DMS114 treated with DMSO at 0.1 percent for 48 hours (cell line): ENCODE results near the gene GEMIN8.
A peak's percentile ranks its signal among the peaks of the same experiment; 100 is the strongest.

Source experiments
- DNase-seq: peaks from one replicate; lab custom pipeline; 2025; ENCODE audit not compliant: unreplicated experiment; lab: John Stamatoyannopoulos, UW

The GEMIN8 gene, protein sequence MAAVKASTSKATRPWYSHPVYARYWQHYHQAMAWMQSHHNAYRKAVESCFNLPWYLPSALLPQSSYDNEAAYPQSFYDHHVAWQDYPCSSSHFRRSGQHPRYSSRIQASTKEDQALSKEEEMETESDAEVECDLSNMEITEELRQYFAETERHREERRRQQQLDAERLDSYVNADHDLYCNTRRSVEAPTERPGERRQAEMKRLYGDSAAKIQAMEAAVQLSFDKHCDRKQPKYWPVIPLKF

DNA sequence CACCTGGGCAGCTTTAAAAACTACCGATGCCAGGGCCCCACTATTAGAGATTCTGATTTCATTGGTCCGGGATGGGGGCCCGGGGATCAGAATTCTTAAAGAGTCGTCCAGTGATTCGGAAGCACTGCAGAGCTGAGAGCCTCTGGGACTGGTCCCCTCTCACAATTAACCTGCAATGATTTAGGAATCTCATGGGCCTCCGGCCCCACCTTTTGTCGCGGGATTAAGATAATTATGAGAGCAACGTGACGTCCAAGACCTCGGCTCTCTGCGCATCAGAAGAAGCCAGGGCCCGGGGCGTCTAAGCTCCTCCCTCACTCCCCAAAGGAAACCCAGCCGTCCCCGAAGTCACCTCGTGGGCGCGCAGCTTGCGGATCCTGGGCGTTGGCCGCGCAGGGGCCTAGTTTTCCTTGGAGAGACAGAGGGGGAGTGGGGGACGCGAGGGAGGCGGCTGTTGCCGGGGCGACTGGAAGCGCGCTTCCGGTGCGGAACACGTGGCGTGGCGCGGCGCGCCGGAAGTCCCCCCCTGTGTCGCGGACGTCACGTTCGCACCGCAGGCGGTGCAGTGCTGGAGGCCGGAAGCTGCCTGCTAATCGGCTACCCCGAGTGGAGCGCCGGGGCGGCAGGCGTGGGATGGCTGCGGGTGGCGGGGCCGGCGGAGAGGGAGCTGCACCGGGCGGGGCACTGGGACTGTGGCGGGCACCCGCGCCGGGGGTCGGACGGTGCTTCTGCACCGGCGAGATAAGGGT, at the start of gene GEMIN8:
Gene GEMIN8, minus strand, starts transcription at position 468 of the 749 bp plus-strand sequence. CDS start 8,414 bp downstream, outside the sequence.
- peak; percentile 50 for DNase-seq

DNA sequence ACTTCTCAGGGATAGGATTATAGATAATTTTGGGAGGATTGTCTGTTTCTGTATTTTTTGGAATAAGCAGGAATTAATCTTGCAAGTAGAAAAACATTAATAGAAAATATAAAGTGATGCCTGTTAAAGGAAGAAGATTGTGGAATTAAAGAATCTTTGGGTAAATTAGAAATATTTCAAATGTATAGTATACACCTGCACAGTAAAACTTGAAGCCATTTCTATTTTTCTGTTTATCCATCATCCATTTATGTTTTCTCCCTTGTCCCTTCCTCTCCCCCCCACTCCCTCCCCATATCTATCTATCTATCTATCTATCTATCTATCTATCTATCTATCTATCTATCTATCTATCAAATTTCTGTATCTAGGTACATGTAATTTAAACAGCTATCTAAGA, 46.9 kb upstream of the GEMIN8 start:
- no peak for DNase-seq

DNA sequence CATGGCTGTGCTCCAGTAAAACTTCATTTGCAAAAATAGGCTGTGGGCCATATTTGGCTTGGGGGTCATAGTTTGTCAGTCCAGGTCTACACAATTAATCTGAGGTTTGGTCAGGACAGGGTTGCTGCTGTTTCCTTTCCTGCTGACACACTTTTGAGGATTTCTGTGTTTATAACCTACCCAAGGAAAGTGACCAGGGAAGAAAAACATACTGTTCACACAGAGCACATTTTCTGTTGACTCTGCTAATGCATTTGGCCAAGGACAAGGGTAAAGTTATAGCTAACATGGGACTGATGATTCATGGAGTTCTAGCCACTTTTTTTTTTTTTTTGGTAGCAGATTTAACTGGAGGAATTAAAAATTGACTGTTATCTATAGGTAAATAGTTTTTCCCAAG, 43.9 kb upstream of the GEMIN8 start:
- no peak for DNase-seq

DNA sequence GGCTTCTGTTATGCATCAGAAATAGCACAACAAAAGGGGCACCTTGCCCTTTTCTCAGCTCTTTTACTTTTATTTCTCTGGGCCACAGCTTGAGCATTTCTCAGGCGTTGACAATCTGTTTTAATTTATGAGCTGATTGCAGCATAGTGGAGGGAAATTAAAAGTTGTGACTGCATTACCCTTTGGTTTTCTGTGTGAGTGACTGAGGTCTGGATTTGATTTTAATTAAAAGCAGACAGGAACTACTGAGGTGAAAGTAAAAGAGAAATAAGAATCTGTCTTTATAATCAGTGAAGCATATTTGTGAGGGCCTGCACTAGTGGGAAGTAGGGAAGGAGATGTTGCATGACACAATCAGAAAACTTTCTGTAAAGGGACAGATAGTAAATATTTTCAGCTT, 43.4 kb upstream of the GEMIN8 start:
- DNase-seq: no peak

DNA sequence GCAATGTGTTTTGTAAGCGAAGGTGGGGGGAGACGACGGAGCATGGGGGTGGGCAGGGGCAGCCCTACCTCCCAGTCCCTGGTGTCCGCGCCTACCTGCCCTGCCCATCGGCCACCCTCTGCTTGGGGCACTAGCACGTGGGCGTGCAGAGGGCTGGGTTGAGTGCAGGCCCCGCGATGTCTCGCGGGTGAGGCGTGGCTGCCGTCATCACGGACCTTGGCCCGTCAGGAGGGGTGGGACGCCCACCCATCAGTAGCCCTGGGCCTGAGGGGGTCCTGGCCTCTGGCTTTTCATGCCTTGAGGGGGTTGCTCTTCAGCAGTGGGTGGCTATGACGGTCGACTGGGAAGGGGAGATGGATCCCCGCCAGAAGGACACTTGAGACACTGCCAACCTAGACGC, 36.1 kb upstream of the GEMIN8 start:
- DNase-seq: no peak

DNA sequence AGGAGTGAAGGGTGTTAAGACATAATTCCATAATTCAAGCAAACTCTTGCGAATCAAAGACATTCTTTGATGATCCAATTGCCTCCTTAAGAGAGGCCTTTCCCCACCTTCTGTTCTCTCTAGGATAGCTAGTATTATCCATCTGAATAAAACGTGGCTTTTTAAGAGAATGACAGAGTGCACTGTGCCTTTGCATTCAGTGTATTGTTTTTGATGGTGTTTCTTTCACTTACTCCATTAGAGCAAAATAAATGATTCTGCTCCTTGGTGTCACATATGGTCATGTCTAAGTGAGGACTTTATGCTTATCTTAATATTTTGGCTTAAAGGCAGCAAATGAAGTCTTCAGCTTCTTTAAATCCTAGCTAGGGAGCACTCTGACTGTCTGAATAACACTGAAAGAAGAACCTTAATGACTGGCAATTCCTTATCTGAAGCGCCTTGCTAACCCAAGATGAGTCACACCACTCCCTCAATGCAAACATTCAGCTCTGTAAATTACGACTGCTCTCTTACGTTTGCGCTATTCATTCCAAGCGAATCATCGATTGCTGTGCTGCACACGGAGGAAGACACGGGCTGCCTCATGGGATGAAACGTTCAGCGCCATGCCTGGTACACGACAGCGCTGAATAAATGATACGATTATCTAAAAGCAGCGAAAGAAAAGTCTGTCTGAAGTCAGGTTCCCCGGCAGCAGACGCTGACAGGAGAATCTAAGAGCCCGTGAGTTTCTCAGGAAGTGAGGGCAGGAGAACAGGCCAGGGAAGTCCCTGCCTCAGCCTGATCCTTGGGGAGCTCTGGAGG, 35.1 kb upstream of the GEMIN8 start:
- no peak for DNase-seq

DNA sequence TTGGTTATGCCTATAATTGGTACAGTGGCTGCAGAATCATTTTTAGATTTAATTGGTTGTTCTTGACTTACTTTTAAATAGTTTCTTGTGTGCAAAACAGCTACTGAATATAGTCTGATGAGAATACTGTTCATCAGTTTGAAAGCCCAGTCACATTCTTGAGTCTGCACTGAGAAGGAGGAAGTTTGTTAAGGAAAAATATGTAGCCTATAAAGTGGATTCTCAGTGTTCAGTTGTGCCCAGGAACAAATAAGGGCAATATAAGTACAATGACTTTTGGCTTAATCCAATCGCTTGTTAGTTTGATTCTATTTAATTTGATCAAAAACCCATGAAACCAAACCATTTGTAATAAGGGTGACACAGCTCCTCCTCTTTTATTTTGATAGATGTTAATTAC, 32.8 kb upstream of the GEMIN8 start:
- DNase-seq: no peak

DNA sequence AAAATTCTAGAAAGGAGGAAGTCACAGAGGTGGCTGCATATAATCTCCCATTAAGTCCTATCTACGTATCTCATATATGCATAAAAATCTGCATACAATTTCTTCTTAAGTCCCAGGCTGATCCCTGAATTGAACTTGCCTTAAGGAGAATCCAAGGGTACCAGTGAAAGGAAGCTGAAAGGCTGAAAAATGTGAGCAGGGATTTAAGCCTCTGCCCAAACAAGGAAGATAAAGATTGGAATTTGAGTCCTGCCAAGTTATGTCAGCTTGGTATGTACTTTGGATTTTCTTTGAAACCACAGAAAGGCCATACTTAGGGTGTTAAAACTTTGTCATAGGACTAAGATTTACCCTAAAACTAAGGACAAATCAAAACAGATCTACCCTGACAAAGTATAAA, 26.5 kb upstream of the GEMIN8 start:
- no peak for DNase-seq

DNA sequence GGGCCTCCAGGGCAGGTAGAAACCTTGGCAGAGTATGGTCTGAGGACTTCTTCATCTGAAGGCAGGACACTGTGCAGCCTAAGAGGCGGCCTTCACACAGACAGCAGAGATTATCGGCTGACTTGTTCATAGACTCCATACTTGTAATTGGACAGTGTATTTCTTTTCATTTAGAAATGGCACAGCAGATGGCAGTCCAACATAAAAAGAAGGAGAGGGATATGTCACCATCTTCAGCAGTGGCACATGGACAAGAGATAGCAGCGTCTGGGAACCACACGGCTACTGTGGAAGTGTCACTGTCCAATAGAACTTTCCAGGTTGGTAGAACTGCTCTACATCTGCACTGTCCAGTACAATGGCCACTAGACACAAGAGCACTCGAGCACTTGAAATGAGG, 21.7 kb upstream of the GEMIN8 start:
- peak; percentile 20 for DNase-seq

DNA sequence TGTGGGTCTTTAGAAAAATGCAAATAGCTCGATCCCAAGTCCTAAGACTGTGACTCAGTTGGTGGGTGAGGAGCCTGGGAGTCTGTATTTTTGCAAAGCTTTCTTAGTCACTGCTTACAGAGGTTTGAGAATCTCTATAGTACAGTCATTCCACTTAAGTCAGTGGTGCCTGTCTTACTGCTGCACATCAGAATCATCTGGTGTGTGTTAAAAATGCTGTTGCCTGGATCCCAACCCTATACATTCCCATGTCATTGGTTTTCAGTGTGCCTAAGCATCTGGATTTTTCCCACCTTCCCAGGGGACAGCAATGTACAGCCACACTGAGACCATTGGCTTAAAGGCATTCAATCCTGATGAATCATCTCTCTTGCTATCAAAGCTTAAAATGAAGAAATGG, 21.0 kb upstream of the GEMIN8 start:
- no peak for DNase-seq

DNA sequence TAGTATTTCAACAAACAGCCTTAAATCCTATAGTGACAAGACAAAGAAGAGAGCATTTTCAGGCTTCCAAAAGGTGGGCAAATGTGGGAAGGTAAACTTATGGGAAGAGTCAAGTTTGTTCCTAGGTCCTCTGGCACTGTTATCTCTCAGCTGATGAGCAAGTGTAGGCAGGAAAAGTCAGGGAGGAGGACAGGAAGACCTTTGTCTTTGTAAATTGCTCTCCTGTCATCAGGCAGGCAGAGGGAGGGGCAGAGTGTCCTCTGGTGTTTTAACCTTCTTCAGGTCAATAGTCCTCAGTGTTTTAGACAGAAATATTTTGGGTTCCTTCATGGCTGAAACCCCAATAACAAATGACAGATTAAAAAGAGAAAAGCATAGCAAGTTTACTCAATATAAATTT, 13.5 kb upstream of the GEMIN8 start:
- no peak for DNase-seq

DNA sequence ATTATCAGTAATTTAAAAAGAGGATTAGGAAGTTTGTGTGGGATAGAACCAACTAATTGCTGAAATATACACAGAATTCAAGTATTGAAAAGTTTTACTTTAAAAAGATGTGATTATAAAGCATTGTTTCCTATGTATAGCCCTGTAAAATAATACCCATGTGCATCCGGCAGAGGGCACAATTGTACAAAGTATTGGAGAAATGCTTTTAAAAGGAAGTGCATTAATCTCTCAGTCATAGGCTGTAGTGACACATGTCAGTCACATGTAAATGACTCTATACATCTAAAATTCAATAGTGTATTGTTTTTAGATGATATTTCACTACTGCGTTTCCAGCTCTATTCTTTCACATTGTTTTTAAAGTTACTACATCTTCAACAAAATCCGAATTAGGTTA, 9.7 kb upstream of the GEMIN8 start:
- DNase-seq: peak; percentile 25

DNA sequence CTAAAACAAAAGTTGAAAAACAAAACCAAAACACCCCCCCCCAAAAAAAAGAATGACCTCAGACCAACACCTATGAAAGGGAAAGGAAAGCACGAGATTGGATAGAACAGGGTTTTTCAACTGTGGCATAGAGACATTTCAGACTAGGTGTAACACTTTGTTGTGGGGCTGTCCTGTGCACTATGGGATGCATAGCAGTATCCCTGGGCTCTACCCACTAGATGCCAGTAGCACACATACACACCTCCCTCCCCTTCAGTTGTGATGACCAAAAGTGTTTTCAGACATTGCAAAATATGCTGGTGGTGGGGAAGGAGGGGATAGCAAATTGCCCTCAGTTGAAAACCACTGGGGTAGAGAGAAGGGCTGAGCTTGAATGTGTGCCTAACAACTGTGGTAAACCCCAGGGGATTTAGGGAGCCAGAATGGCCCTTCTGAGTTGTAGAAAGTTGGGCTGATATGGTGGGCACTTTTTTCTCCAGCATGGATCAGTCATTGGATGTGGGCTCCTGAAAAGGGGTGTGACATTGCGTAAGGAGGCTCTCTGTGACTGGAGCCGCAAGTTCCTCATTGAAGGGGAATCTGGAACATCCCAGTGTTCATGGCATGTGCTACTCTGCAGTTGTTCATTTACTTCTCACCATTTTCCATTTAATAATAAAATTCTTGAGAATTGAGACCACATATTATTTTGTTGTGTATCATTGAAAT, 8.8 kb upstream of the GEMIN8 start:
- DNase-seq: no peak

DNA sequence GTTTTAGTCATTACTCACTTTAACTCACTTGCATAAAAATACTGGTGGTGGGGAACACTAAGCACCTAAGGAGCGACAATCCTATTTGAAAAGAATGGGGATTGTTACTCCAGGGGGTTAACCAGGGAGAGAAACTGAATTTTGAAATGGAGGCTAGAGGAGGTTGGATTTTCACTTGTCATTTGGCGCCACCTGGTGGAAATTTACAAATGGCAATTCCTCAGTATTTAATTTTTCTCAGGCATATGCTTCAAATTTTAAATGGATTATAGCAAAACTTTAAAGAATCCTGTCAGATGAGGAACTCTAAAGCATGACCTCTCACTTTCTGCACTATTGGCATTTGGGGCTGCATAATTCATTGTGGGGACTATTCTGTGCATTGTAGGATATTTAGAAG, 2.7 kb upstream of the GEMIN8 start:
- DNase-seq: peak; percentile 17

DNA sequence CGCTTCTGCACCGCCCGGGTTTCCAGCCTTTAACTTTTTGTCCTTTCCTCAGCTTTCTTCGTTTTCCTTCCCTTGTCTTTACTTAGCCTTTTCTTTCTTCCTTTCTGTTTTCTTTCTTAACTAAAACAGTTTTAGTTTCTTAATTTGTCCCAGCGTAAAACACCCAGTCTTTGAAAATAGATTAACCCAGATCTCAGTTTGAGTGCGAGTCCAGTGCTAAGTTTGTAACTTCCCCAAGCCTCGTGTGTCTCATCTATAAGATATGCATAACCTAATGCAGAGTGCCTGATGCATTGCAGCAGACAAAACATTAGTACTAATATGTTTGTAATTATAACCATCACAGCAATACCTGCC, 460 bp upstream of the GEMIN8 start:
- no peak for DNase-seq

DNA sequence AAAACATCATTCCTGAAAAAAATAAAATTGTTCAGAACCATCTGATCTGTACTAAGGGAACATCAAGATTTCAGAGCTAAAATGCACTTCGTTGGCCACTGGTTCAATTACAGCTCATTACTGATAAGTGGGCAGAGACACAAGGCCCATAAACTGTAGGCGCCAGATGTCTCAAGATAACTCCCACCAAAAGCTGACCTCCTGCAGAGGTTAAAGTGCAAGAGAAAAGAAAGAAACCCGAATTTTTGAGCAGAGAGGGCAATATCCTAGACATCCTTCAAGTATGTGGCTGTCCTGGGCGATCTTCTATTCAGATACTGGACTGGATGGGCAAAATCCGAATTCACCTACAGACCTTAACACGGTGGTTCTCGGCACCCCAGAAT, 660 bp downstream of the GEMIN8 start:
- DNase-seq: no peak

DNA sequence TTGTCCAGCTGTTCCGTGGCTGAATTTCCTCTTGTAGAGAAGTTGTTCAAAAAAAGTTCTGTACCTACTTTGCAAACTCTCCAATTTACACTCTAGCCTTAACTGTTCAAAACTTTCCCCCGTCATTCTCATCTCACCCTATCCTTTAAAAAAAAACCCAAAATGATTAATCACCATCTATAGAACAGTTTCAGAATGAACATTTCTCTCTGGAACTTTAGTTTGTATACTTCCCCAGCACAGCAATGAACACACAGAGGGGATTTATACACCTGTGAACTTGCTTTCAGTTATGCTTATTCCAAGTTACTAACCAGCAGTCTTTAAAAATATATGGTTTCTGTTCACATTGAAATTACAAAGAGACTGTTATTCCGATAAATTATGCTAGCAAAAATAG, 1.2 kb downstream of the GEMIN8 start:
- DNase-seq: no peak

DNA sequence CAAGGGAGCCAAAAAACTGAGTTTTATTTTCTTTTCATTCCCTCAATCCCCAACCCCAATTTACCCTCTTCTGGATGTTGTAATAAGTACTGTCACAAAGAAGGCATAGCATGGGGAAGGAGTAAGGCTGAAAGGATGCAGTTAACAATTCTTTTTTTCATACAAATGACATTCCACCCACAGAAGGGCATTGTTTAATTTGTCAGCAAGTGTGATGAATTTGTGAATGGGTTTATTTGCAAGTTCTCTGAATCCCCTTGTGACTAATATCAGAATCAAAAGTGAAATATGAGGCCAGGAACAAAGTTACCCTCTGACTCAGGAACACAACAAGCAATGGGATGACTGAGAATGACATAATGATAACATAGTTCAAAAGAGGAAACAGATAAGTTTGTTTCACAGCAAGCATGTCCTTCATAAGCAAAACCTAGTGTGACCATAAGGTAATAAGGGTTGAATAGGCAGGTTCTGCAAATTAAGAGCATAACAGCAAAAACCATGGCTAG, 2.1 kb downstream of the GEMIN8 start:
- DNase-seq: no peak

DNA sequence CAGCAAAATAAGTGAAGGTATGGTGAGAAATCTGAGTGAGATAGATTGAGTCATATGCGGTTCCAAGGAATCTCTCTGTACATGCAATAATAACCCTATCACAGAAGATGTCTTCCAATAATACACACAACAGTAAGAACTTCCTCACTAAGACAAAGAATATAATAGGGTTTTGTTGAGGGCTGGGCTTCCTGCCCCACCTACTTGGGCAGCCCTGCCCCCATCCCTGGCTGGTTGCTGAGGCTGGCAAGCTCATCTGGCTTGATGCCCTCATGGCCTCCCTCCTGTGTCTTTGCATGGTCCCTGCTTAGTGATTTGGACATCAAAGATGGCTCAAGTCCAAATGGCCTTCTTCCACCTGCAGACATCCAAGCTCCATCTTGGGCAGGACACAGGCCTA, 2.7 kb downstream of the GEMIN8 start:
- DNase-seq: no peak

DNA sequence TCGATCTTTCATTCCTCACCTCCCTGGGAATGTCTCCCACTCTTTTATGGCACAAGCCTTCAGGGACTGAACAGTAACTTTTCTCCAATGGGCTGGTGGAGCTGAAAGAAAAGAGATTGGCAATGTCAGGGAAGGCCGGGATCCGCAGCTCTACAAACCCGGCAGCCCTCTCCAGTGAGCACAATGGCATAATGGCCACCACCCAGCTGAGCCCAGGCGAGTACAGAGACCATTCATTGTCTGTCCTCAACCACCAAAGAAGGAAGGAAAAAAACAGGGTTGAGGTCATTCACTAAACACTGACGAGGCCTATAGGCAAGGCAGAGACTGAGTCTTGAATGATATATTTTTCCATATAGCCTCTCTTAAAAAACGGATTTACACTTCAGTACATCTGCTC, 3.6 kb downstream of the GEMIN8 start:
- DNase-seq: no peak

DNA sequence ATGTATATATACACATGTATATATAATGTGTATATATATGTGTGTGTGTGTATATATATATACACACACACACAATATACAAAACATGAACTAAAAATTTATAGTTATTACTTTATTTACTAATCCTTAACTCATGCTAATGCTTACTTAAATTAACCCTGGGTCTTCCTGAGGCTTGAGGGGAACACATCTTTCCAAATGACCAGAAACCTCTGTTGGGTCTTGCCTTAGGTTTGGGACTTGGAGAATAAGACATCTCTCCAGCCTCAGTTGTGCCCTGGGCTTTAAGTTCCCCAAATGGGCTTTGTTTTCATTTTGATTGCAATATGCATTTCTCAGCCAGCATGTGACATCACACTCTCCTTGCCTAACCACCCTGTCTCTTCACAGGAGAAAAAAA, 7.7 kb downstream of the GEMIN8 start:
- no peak for DNase-seq
